Measurements from ENCODE around the gene SLCO2A1.
"Not testable (repeated sequence)": the region's sequence is repeated elsewhere in the genome, so short reads cannot be mapped to it uniquely, and the experiment has no call there.

The SLCO2A1 gene

DNA sequence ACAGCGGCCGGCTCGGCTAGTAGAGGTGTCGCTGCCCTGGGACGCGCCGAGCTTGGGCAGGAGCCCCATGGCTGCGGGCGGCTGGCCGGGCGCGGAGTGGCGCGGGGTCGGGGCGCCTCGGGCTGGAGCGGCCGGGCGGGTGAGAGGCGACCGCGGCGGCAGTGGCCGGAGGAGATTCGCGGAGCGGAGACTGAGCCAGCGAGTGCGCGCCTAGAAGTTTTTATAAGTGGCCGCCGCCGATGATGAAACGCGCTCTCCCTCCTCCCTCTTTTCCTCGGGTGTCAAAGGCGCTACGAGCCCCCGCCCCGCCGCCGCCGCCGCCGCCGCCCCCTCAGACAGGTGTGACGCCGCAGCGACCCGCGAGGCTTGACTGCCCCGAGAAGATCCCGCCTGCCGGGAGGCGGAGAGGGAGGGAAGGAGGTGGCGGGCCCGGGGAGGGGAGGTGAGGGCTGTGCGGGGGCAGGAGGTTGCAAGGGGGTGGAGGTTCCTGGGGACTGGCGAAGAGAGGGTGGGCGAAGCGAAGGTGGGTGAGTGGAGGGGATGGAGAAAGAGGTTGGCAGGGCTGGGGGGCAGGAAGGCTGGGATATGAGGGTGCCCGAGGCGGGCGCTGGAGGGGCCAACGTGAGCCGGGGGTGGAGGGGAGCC, at the start of gene SLCO2A1:
SLCO2A1 (minus strand) TSS at position 192 of the 645 bp plus-strand sequence; CDS start at position 69, 123 bp downstream.
- DNase-seq (ENCODE audit: extremely low read depth in 1 of 2, low read depth in 1 of 2): no peak

DNA sequence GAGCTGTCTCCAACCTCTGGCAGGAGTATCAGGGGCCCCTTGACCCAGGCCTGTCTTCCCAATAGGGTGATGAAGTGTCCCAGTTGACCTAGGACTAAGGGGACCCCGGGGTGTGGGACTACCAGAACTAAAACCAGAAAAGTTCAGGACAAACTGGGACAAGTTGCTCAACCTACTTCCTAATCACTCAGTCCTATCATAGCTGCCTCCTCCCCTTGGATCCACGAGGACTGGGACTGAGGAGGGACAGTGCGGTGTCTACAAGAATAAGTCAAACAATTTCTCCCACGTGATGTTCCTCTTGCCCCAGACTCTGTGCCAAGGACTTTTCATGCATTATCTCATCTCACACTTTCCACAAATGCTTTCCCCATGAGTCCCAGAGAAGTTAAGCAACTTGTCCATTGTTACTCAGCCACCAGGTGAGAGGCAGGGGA, 49.4 kb upstream of the SLCO2A1 start:
- DNase-seq (ENCODE audit: extremely low read depth in 1 of 2, low read depth in 1 of 2): no peak

DNA sequence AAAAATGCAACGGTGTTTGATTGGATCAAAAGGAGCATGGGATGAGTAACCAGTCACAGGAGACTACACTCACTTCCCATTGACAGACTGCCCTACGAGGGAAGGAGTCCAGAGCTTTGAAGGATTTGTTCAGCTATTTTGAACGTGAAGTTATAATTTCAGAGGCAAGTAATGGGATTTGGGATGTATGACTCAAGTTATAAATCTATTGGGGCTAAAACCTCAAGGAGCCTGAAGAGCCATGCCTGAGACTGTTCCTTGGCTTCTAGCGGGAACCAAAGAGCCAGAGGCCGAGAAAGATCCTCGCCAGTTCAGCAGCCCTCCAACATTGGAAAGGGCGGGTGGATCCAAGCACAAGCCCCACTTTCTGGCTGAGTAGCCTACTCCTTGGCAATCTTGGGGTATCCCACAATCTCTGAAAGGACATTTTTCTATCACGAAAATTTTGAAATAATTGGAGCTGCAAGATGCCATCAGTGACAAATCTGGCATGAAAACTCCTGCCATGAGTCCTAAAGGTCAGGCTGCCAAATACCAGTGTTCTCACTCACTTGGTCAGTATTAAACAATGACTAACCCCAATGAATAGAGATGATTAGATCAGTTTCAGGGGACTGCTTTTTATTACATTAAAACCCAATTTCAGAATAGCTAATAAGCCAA, 48.6 kb upstream of the SLCO2A1 start:
- no peak for DNase-seq (ENCODE audit: extremely low read depth in 1 of 2, low read depth in 1 of 2)

DNA sequence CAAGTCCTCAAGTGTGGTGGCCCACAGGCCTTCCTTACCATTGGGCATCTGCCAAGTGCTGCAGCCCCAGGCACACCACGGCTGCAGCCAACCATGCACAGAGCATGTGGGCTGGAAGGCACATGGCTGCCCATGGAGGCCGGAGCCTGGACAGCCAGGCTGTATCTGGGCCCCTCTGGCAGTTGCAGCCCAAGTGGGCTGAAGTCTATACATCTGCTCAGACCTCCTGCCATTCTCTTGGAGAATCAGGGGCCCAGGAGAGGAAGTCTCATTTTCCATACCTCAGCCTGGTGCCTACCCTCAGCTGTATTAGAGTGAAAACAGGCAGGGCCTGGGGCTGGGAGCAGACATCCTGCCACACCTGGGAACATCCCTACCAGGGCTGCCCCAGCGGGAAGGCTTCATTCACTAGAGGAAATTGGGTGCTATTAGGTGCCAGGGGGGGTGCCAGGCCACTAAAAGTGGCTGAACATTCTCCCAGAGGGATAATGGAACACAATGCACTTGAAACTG, 48.0 kb upstream of the SLCO2A1 start:
- no peak for DNase-seq (ENCODE audit: extremely low read depth in 1 of 2, low read depth in 1 of 2)

DNA sequence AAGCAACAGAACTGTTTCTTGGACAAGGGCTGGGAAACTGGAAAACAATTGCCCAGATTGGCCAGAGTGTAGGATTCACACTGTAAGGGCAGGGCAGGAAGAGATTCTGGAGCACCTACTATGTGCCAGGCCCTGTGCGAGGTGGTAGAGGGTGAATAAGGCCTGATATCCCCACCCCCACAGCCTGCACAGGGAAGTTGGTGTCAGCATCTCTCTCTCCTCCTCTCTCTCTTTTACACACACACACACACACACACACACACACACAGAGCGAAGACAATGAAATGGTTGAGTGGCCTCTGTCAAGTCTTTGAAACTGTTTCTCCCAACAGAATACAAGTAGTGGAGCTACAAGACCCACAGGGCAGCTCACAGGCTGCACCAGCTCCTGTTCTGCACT, 47.1 kb upstream of the SLCO2A1 start:
- no peak for DNase-seq (ENCODE audit: extremely low read depth in 1 of 2, low read depth in 1 of 2)

DNA sequence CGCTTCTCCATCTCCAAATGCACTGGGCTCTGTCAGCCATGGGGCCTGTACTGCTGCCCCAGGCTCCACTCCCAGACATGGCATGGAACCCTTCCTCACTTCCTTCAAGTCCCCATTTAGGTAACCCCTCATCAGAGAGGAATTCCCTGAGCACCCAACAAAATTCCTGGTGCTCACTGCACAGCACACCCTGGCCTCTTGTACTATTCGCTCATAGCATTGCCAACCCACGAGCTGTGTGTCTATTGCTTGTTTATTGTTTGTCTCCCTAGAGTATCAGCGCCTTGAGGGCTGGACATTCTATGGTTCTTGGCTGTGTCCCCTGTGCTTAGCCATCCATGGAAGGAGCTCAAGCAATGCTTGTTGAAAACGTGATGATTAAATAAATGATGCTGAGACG, 46.1 kb upstream of the SLCO2A1 start:
- DNase-seq (ENCODE audit: extremely low read depth in 1 of 2, low read depth in 1 of 2): no peak

DNA sequence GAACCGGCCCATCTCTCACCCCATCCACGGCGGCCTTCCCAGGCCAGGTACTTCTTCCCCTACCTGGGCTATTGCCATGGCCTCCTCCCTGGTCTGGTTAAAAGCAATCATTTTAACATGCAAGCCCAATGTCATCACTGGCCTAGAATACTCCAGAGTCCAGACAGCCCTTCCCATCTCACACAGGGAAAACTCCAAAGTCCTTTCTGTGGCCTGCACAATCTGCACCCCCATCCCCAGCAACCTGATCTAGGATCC, 45.8 kb upstream of the SLCO2A1 start:
- DNase-seq (ENCODE audit: extremely low read depth in 1 of 2, low read depth in 1 of 2): no peak

DNA sequence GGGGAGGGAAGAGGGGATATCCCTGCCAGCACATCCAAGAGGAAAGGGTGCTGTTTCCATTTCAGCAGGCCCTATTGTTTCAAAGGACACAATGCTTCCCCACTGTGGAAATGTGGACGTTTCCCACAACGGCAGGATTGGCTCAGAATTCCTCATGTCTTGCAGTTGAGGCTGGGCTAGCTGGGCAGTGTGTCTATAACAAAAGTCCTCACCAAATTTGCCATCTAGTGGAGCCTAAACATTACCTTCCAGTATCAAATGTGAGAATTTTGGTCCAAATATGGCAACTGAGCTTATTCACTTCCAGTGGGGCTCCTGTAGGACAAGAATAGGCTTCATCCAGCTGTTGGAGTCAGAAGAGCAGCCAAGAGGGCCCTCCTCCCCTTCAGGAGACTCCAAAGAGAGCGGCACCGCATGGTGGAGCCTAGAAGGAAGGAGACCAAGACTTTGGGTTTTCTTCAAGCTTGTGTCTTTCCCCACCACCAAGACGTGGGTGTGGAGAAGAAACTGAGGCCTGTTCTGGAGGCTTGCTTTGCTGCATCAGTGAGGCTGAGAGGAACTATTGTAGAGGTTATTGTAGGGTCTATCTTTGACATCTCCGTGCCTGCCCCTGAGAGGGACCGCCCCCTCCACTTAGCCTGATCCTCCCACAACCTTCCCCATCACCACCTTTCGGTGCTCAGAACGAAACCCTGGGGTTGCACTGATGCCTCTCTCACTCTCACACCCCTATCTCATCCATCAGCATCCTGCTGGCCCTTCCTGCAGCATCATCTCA, 45.3 kb upstream of the SLCO2A1 start:
- no peak for DNase-seq (ENCODE audit: extremely low read depth in 1 of 2, low read depth in 1 of 2)

DNA sequence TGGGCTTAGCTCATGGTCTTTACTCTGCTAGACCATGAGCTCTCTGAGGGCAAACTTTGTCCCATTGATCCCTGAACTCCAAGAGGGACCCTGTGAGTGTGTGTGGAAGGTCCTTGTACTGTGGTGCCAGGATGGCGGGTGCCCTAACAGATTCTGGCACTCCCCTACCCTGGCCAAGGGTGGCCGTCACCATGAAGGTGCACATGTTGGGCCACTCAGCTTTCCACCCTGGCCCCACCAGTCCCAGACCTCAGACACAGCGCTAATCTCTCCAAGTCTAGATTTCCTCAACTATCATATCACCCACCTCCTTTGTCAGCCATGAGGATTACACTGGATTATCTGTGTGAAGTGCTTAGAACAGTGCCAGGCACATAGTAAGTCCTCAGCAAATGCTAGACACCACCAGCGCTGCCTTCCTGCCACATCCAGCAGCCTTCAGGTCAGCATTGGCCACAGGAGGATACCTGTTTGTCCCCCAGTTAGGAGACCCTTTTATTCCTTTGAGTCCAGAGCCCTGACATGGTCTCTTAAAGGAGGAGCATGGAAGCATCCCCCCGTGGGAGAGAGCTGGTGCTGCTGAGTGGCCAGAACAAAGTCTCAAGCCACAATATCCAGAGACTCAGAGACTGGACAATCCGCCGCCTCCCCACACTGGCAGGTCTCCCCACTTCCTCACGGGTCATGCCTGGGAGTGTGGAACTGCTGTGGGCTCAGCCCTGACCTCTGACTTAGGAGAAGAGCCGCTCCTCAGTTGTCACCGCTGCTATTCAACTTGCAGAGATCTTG, 44.5 kb upstream of the SLCO2A1 start:
- DNase-seq (ENCODE audit: extremely low read depth in 1 of 2, low read depth in 1 of 2): no peak

DNA sequence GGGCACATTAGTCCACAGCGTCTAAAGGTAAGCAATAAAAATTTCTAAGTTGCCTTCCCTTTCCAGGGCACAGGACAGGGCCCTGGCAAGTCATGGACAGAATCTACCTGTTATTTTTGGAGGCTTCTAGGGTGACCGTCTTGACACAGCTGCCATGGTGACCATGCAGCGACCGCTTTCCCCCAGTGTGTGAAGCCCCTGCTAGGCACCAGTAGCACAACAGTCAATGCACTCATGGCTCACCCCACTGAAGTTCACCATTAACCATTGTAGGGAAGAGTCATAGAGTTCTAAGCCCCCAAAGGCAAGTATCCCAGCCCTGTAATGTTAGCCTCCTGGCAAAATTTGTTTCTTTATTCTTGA, 43.8 kb upstream of the SLCO2A1 start:
- no peak for DNase-seq (ENCODE audit: extremely low read depth in 1 of 2, low read depth in 1 of 2)

DNA sequence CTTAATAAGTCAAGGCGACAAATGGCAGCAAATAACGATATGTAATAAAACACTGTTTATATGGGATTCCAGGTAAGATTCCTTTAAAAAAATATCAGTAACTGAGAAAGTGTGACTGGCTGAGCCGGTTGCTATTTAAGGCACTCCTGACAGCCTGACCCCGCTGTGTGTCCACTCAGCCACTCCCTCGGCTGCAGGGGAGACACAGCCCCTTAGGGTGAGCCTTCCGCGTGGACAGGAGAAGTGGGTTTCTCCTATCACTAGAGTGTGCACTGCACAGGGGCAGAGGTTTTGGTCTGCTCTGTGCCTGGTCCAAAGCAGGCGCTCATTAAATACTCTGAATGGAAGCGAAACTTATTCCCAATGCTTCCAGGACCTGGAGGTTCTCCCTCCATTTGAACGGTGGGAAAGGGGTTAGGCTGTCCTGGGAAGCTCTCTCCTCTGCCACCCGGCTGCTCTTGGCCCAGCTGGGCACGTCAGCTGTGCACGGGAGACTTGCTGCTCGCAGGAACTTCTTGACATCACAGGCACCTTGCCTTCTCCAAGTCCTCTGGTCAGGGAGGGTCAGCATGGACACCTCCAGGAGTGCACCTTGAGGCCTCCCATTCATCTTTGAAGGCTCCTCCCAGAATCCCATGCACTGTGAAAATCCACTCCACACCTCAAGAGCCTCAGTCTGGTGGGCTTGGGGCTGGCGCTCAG, 43.3 kb upstream of the SLCO2A1 start:
- no peak for DNase-seq (ENCODE audit: extremely low read depth in 1 of 2, low read depth in 1 of 2)

DNA sequence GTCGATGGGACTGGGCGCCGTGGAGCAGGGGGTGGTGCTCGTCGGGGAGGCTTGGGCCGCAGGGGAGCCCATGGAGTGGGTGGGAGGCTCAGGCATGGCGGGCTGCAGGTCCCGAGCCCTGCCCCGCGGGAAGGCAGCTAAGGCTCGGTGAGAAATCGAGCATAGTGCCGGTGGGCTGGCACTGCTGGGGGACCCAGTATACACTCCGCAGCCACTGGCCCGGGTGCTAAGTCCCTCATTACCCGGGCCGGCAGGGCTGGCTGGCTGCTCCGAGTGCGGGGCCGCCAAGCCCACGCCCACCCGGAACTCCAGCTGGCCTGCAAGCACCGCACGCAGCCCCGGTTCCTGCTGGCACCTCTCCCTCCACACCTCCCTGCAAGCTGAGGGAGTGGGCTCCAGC, 40.6 kb upstream of the SLCO2A1 start:
- DNase-seq (ENCODE audit: extremely low read depth in 1 of 2, low read depth in 1 of 2): not testable (repeated sequence)

DNA sequence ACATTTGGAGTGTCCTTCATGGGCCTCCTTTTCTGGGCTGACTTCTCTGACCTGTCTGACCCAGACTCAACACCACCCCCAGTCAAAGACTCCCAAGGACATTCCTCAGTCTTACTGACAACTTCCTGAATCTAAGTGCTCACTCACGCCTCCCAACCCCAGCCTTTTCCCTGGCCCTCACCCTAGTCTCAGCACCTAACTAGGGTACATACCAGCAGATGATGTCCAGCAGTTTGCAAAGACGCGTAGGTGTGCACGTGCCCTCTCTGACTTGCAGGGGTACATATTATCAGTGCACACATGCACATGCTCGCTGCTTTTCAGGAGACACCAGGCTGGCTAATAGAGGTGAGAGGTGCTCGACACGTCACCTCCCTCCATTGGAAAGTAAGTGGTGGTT, 38.7 kb upstream of the SLCO2A1 start:
- no peak for DNase-seq (ENCODE audit: extremely low read depth in 1 of 2, low read depth in 1 of 2)

DNA sequence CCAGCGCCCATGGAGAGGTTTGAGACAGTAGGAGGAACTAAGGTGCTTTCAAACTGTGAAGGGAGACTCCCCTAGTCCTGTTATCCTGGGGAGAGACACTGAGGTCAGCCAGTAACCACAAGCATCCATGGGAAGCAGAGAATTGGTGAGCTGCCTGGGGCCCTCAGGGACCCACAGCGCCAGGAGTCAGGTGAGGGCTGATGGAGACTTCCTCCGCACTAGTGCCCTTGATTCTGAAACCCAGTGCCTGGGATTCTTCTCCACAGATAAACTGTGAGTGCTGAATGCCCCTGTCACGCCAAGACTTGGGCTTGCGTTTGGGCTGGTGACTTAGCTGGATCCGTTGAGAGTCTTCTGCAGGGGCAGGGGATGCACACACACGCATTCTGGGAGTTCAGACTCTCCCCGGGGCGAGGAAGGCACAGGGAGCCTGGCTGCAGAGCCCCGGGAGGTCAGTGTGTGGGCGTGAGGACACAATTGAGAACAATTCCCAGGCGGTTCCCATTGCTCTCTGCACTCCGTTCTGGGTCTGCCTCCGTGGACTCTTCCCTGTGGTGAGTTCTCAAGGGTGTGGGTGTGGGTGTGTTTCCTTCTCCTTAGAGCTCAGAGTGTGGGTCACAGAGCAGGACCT, 37.9 kb upstream of the SLCO2A1 start:
- no peak for DNase-seq (ENCODE audit: extremely low read depth in 1 of 2, low read depth in 1 of 2)

DNA sequence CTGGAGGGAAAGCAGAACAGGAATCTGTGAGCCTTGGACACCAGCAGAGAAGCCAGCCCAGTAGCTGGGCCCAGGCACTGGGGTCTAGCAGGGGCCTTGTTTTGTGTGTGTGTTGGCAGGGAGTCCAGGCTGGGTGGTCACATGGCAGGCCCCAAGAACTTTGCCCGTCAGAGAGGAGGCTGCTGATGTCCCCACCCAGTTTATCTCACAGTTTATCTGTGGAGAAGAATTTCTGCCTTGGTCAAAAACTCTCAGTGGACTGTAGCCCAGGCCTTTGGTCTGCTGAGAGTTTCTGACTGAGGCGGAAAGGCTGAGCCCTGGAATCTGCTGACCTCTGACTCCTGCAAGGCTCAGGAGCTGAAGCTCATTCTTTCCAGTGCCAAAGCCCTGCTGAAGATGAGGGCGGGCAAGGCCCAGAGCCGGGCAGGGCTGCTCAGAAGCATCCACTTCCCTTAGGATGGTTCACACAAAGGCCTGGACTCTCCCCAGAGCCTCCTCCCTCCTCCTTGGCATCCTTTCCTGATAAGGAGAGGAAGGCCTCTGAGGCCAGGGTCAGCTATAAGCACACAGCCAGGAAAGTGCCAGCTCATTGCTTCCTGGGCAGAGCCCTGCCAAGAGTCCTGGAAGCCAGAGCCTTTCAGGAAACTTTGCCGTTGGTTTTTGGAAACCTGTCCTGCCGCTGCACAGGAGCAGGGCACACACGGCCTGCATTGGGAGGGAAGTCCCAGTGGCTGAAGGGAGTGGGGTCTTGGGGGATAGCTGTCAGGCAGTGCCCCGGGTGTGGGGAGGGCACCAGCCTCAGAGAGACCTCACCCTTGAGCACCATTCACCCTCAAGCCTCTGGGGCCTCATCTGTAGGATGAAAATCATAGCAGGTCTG, 37.2 kb upstream of the SLCO2A1 start:
- no peak for DNase-seq (ENCODE audit: extremely low read depth in 1 of 2, low read depth in 1 of 2)

DNA sequence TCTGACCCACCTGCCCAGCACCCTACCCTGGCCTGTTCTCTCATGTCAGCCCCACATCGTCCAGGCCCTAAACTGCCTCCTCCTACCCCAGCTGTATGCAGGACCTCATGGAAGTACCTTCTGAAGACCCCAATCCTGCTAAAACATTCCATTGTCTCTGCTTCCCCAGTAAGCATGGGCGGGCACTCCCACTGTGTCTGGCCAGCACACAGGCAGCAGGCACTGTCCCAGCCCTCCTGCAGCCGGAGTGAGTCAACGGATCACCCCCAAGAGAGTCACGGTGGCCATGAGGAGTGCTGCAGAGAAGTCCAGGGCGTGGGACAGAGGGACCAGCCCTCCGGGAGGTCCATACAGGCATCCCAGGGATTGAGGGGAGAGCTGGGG, 36.4 kb upstream of the SLCO2A1 start:
- no peak for DNase-seq (ENCODE audit: extremely low read depth in 1 of 2, low read depth in 1 of 2)

DNA sequence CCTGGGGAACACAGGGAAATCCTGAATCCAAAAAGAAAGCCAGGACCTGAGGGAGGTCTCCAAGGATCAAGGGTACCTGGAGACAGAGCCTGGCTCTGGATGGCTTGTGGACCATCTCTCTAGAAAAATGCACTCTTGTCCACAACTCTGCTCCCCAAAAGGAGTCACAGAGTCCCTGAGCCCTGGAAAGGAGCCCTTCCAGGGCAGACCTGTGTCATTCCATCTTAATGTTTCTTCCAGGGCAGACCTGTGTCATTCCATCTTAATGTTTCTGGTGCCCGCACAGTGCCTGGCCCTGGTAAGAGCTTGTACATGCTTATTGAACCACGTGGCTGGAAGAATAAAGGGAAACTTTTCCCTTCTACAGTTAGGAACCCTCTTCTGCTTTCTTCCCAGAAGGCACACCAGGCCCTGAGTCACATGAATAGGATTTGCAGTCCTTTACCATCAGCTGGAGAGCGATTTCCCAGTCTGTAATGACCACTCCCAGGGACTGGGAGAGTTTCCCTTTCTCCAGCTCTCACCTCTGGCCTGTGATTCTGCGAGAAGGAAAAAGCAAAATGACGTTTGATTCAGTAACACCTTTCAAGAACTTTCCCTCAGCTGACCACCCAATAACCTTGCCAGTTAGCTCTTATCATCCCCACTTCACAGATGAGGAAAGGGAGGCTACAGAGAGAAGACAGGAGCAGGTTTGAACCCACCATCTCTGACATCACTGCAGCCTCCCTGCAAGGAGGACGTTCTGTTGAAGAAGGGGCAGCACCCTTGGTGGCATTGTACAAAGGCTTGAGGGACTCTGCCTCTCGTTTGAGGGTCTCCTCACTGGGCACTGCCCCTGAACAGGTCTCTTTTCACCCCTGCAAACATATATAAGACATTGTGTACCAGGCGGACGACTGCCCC, 35.8 kb upstream of the SLCO2A1 start:
- no peak for DNase-seq (ENCODE audit: extremely low read depth in 1 of 2, low read depth in 1 of 2)

DNA sequence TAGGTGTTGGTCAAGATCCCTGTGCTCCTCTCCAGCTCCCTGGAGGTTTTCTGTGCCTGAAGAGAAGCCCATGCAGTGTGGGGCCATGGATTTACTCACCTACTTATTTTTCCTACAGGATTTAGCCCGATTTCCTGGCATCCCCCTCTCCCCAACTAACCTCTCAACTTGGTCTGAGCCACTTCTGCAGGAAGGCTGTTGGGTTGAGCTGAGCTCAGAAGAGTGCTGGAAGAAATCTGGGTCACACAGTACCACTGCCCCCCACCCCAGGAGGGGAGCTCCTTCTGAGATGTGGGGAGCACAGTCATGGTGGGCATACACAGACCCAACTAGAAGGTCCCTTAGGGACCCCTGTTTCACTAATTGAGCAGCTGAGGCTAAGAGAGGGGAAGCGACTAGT, 34.4 kb upstream of the SLCO2A1 start:
- DNase-seq (ENCODE audit: extremely low read depth in 1 of 2, low read depth in 1 of 2): no peak
